WERI-Rb-1 (cell line): ENCODE results near the gene SCAI.

Experiments used
- DNase-seq: peaks from one replicate; pipeline ENCODE4 v3.0.0-alpha.2; 2020
- H3K27ac ChIP-seq: fragments of 250-450 bp; sonication (Bioruptor Pico); 2 replicates; pipeline ENCODE4 v1.5.1; 2020; ENCODE audit warnings: mild to moderate bottlenecking, moderate library complexity
- H3K27me3 ChIP-seq: fragments of 250-450 bp; sonication (Bioruptor Pico); 2 replicates; pipeline ENCODE4 v1.5.1; 2021; ENCODE audit warnings: mild to moderate bottlenecking, low read depth, moderate library complexity; ENCODE audit not compliant: insufficient read depth, severe bottlenecking
- H3K36me3 ChIP-seq: fragments of 250-450 bp; sonication (Bioruptor Pico); 2 replicates; pipeline ENCODE4 v1.5.1; 2020; ENCODE audit warnings: mild to moderate bottlenecking, moderate library complexity
- H3K4me3 ChIP-seq: 2 replicates; pipeline ENCODE4 v1.5.1; 2011; ENCODE audit warnings: low read depth, mild to moderate bottlenecking, control low read depth, low read length
- H3K9me3 ChIP-seq: fragments of 250-450 bp; sonication (Bioruptor Pico); 2 replicates; pipeline ENCODE4 v1.5.1; 2021; ENCODE audit warnings: mild to moderate bottlenecking, moderate library complexity; ENCODE audit not compliant: severe bottlenecking
- TF ChIP-seq, protein P1 (sequence below): IDR thresholded peaks from 2 replicates; pipeline ENCODE4 v1.5.1; 2011; ENCODE audit warnings: low read depth, mild to moderate bottlenecking, control low read depth, inconsistent platforms, low read length

The SCAI gene

DNA sequence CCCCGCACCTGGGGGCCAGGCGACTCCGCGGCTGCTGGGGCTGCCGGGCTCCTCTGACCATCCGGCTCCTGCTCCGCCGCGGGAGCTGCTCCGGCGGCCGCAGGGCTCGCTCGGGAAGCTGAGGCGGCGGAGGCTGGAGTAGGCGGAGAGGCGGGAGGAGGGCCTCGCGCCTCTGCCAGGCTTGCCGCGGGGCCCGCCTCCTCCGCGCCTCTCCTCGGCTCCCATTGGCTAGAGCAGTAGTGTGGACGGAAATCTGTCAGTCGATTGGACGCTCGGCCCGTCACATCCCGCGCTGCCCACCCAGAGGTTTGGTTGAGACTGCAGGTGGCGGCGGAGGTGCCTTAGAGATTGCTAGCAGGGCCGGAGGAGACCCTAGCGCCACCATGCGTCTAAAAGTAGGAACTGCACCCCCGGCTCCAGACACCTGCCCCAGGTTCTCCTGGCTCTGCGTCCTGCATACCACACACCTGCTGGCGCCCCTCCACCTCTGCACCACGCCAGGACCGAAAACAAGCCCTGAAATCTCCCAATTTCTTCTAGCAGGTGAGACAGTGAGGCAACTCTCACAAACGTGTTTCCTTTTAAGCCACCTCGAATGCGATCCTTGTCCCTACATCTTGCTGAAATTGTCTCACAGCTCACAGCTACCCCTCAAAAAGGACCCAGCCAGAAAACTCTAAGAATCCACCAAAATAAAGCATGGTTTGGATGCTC, at the start of gene SCAI:
Gene SCAI (minus strand): TSS at position 152 of the 714 bp plus-strand sequence. CDS start 91 bp downstream, at position 61.
- Histone ChIP-seq H3K27me3 (no peaks in the 10 kb centered on the region), H3K27ac (peak within 1 kb of the TSS; percentile 46), H3K4me3 (peak within 1 kb of the TSS; percentile 51), H3K36me3 (peaks cover 22% of the 10 kb centered on the region), H3K9me3 (no peaks in the 10 kb centered on the region)
- peak; percentile 100 for DNase-seq
- TF ChIP-seq, protein P1, sequence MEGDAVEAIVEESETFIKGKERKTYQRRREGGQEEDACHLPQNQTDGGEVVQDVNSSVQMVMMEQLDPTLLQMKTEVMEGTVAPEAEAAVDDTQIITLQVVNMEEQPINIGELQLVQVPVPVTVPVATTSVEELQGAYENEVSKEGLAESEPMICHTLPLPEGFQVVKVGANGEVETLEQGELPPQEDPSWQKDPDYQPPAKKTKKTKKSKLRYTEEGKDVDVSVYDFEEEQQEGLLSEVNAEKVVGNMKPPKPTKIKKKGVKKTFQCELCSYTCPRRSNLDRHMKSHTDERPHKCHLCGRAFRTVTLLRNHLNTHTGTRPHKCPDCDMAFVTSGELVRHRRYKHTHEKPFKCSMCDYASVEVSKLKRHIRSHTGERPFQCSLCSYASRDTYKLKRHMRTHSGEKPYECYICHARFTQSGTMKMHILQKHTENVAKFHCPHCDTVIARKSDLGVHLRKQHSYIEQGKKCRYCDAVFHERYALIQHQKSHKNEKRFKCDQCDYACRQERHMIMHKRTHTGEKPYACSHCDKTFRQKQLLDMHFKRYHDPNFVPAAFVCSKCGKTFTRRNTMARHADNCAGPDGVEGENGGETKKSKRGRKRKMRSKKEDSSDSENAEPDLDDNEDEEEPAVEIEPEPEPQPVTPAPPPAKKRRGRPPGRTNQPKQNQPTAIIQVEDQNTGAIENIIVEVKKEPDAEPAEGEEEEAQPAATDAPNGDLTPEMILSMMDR: peak; percentile 99

DNA sequence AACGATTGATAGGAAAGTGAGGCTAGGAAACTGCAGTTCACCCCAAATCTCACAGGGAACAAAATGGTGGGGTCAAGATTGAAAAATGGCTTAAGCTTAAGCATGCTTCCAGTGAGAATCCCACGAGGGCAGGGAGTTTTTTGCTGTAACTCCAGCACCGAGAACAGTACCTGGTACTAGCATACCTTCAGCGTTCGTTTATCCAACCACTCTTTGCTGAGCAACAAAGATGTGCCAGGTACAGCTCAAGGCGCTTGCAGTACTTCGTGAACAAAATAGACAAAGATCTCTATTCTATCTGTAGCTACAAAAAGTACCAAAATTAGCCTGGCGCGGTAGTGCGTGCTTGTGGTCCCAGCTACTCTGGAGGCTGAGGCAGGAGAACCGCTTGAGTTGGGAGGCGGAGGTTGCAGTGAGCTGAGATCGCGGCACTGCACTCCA, 47.1 kb upstream of the SCAI start:
- Histone ChIP-seq H3K27ac (peak overlapping the region; percentile 87), H3K36me3 (peaks cover 15% of the 10 kb centered on the region), H3K4me3 (peak overlapping the region; percentile 97), H3K9me3 (no peaks in the 10 kb centered on the region), H3K27me3 (no peaks in the 10 kb centered on the region)
- TF ChIP-seq, protein P1: no peak
- no peak for DNase-seq

DNA sequence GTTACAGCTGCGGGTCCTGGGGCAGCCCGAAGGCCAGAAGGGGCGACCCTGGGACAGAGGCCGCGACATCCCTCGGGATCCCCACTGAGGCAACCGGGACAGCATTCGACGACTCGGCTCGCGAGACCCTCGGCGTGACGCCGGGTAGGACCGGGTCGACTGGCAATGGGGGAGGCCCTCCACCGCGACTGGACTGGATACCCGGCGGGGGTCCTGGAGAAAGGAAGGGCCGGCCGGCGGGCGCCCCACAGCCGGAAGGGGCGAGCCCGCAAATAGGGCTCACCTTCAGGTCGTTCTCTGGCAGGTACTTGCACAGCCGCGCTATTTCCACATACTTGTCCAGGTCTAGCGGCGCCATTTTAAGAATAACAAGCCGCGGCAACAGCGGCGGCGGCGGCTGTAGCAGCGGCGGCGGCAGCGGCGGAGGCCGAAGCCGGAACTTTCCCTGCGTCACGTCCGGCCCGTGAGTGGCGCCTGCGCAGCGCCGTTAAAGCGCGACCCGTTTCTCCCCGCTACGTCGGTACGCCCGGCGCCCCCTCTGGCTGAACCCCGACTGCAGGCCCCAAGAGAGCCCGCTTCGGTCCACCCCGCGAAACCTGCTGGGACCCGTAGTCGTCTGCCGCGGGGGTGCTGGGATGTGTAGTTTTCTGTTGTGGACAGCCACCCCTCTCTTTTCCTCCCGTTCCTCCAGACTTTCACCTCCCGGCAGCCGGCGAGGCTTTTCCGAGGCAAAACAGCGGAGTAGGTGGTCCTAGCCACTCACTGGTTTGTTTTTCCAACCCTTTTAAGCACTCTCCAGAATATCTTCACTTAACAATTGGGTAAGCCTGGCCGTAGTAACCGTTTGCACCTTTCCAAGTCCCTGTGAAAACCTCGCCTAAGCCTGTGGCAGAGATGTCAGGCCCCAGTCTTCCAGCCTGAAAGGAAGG, 46.3 kb upstream of the SCAI start, which contains the start of gene PPP6C:
Gene PPP6C (minus strand): TSS at position 443 of the 929 bp plus-strand sequence. CDS start 85 bp downstream, at position 358.
- DNase-seq: peak; percentile 100
- Histone ChIP-seq H3K27ac (peak within 1 kb of the TSS; percentile 87), H3K27me3 (no peaks in the 10 kb centered on the region), H3K9me3 (no peaks in the 10 kb centered on the region), H3K4me3 (peak within 1 kb of the TSS; percentile 97), H3K36me3 (peaks cover 17% of the 10 kb centered on the region)
- TF ChIP-seq, protein P1: peak; percentile 87

DNA sequence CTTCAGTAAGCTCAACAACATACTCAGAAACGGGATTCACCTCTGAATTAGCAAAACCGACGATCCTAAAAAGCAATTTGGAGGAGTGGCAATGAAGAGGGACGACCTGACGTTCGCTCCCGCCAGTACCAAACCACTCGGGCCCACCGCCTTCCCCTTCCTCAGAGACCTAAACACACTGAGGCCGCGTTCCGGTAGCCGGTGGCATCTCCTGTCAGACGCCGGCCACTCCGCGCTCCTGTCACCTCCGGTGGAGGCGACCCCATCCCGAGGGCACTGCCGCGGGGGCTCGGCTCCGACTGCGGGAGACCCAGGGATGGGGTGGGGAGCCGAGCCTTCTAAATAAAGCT, 45.7 kb upstream of the SCAI start:
- Histone ChIP-seq H3K9me3 (no peaks in the 10 kb centered on the region), H3K4me3 (peak overlapping the region; percentile 97), H3K36me3 (peaks cover 18% of the 10 kb centered on the region), H3K27ac (peak overlapping the region; percentile 87), H3K27me3 (no peaks in the 10 kb centered on the region)
- peak; percentile 30 for DNase-seq
- TF ChIP-seq, protein P1: no peak

DNA sequence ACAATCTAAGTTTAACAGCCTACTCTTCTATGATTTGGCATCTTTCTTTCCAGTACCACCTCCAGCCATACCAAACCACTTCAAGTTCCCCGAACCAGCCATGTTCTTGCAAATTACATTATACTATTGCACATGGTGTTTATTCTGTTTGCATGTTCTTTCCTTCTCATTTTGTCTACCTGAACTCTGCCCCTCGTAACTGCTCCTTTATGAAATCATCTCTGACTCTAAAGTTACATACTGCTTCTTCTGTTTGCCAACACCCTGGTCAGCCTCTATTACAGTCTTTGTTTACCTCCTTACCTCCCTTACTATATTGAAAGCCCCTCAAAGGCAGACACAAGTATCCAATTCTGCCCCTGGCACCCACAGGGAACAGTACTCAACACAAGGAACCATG, 40.2 kb upstream of the SCAI start:
- TF ChIP-seq, protein P1: no peak
- no peaks in the 10 kb centered on the region for H3K27me3 ChIP-seq
- no peak overlapping the region for H3K4me3 ChIP-seq
- DNase-seq: no peak
- H3K27ac ChIP-seq: no peak overlapping the region
- no peaks in the 10 kb centered on the region for H3K9me3 ChIP-seq
- H3K36me3 ChIP-seq: peaks cover 31% of the 10 kb centered on the region
